Measurements from ENCODE around the gene SORT1. TPM values are rescaled to one million over a fixed set of nuclear protein-coding genes. Genes with fewer than 3 reads are reported as not detected.

Gene SORT1
- total and polyA plus RNA-seq, 12 donors, result 32.8 to 235 (median 119) TPM

DNA sequence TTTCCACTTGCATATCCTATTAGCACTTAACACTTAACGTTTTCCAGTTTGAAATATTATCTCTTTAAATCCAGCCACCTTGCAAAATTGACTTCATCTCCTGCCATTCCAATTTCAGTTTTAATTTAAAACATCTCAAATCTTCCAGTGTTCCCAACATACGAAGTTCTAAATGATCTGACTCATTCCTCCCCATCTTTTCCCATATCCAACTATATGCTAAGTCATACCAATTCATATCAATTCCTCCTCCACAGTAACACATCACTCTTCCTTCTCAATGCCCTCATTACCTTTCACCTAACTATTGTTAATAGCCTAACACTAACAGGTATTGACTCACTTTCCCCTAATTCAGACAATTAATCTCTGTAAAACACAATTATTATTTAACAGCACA lies 25.8 kb upstream of the SORT1 start:
- DNase-seq, result no peak
- 78 to 82% methylated on average over 2 of the region's 2 CpGs for WGBS, 2 donors
- Histone ChIP-seq H3K9me3 (no peaks in the 10 kb centered on the region), H3K4me3 (no peak overlapping the region), H3K27ac (no peak overlapping the region), H3K4me1 (peaks cover 0 to 46% (median 30%) of the 10 kb centered on the region in 9 donors), H3K27me3 (no peaks in the 10 kb centered on the region), H3K36me3 (peaks cover 0 to 44% (median 23%) of the 10 kb centered on the region in 9 donors)
- ATAC-seq, result no peak
- TF ChIP-seq, protein P1, sequence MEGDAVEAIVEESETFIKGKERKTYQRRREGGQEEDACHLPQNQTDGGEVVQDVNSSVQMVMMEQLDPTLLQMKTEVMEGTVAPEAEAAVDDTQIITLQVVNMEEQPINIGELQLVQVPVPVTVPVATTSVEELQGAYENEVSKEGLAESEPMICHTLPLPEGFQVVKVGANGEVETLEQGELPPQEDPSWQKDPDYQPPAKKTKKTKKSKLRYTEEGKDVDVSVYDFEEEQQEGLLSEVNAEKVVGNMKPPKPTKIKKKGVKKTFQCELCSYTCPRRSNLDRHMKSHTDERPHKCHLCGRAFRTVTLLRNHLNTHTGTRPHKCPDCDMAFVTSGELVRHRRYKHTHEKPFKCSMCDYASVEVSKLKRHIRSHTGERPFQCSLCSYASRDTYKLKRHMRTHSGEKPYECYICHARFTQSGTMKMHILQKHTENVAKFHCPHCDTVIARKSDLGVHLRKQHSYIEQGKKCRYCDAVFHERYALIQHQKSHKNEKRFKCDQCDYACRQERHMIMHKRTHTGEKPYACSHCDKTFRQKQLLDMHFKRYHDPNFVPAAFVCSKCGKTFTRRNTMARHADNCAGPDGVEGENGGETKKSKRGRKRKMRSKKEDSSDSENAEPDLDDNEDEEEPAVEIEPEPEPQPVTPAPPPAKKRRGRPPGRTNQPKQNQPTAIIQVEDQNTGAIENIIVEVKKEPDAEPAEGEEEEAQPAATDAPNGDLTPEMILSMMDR (IDR thresholded peaks at IDR 0.05), result no peak
- intact Hi-C loops (cut with DNase I), result loop anchor here in 1 of 10 donors (10.0 kb wide), 1 partner anchor 61 kb away; the partner anchor contains the start of gene ATXN7L2

DNA sequence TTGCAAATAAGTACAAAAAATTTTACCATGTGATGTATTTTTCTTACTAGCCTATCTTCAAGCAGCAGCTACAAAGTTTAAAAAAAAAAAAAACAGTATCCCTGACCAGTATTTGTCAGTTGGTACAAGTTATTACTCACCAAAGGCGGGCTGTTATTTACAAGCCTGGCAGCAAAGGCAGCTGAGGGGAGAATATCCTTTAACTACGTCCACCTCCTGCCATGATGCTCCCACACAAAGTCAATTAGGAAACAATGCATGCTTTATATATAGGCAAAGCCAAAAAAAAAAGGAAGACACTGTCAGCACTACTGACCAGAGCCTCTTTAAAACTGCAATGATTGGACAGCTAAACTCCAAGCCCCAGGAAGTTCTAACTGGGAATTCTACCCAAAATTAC lies 14.8 kb upstream of the SORT1 start:
- 78 to 87% methylated on average over 2 of the region's 2 CpGs for WGBS, 2 donors
- Histone ChIP-seq H3K27me3 (no peaks in the 10 kb centered on the region), H3K36me3 (peaks cover 0 to 100% (median 60%) of the 10 kb centered on the region in 9 donors), H3K4me1 (peaks cover 0 to 14% (median 0%) of the 10 kb centered on the region in 9 donors), H3K4me3 (no peak overlapping the region), H3K9me3 (no peaks in the 10 kb centered on the region), H3K27ac (no peak overlapping the region)
- no peak for ATAC-seq
- TF ChIP-seq, protein P1 (IDR thresholded peaks at IDR 0.05), result no peak
- intact Hi-C loops (cut with DNase I), result no loop called here
- no peak for DNase-seq

DNA sequence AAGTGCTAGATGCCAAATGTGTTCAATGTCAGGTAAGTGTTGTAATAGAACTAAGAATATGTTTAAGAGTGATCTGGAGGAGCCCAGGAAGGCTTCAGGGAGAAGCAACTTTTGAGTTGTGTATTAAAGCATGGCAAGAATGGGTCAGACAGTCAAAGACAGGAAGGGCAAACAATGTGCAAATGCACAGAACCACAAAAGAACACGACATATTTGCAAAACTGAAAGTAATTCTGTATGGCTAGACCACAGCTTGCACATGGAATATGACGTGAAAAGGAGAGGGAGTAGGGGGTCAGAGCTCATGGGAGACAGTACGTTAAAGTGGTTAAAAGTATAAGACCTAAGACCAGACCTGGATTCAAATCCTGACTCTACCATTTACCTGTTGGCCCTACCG lies 7.1 kb upstream of the SORT1 start:
- 74 to 81% methylated on average over 4 of the region's 4 CpGs for WGBS, 2 donors
- Histone ChIP-seq H3K4me1 (peaks cover 0 to 16% (median 8%) of the 10 kb centered on the region in 9 donors), H3K4me3 (no peak overlapping the region), H3K9me3 (no peaks in the 10 kb centered on the region), H3K36me3 (peaks cover 0 to 100% (median 21%) of the 10 kb centered on the region in 9 donors), H3K27ac (no peak overlapping the region), H3K27me3 (no peaks in the 10 kb centered on the region)
- TF ChIP-seq, protein P1 (IDR thresholded peaks at IDR 0.05), result no peak
- DNase-seq (no peak), ATAC-seq (no peak)
- intact Hi-C loops (cut with DNase I), result loop anchor here in 3 of 10 donors (5.0 kb wide), 3 partner anchors 53 to 143 kb away; no protein-coding TSS in a partner anchor

DNA sequence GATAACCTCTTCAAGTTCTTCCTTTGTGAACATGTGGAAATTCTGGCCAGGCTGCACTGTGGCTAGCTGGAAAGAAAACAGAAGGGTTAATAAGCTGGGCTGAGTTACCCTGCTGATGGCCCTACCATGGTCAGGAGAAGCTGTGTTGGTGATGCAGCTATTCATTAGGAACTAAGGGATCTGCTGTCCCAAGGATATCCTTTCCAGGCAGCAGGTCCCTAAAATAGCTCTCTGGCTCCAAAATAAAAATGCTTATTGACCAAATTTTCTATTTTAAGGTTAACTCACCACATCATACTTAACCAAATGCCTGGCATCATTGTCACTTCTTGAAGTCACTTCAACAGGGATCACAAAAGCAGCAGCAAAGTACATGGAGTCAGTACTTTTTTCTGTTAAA lies 4.3 kb upstream of the SORT1 start:
- peak in 4 of 8 donors; percentile 5 to 45 (median 12) for ATAC-seq
- no peak for DNase-seq
- Histone ChIP-seq H3K27ac (peak overlapping the region in 7 of 10 donors; percentile 4 to 64 (median 45)), H3K27me3 (no peaks in the 10 kb centered on the region), H3K36me3 (peaks cover 0 to 73% (median 5%) of the 10 kb centered on the region in 9 donors), H3K9me3 (no peaks in the 10 kb centered on the region), H3K4me1 (peaks cover 0 to 32% (median 16%) of the 10 kb centered on the region in 9 donors), H3K4me3 (no peak overlapping the region)
- intact Hi-C loops (cut with DNase I), result loop anchor here in 3 of 10 donors (5.0 kb wide), 3 partner anchors 50 to 140 kb away; no protein-coding TSS in a partner anchor
- TF ChIP-seq, protein P1 (IDR thresholded peaks at IDR 0.05), result no peak

Measured in heart right ventricle (tissue), 16 donors.